HG03097 (cell line): Measurements from ENCODE around the gene FADS2.

Experiments used
- ATAC-seq: cut with Tn5 transposase; IDR thresholded peaks from one replicate; pipeline ENCODE4 v1.9.1; 2021; ENCODE audit not compliant: unreplicated experiment, low FRiP score

FADS2 gene

GRCh38 chr11:61900251-61900650 lies 72.2 kb downstream of the FADS2 start:
- no peak for ATAC-seq

DNA sequence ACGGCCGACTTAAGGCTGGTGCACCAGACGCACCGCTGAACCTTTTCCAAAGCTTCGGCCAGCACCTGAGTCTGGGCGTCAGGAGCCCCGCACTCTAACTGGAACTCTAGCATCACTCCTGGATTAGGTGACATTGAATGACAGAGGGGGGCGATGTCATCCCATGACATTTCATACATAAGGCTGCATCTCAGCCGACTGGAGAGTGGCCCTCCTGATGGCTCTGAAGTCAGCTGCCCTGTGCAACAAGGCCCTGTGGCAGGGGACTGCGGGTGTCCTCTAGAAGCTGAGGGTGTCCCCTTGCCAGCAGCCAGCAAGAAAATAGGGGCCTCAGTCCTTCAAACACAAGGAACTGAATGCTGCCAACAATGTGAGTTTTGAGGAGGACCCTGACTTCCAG lies 73.3 kb downstream of the FADS2 start:
- no peak for ATAC-seq

DNA sequence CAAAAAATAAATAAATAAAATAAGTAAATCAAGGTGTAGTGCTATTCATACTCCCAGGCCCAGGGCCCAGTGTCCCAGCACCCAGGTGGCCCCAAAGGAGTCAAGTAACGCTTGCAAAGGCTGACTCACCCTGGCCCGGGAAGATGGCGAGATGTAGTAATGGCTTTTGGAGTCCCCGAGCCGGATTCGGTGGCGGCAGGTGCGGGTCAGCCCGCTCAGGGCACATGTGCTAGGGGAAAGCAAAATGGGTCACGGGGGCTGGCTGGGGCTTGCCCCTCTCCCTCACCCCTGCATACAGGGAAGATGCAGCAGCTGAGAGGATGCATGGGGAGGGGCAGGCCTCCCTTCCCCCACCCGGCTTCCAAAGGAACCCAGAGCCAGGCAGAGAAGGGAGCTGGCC lies 74.2 kb downstream of the FADS2 start:
- no peak for ATAC-seq

- ATAC-seq: no peak
Observed at GRCh38 chr11:61903845-61904244, 75.7 kb downstream of the FADS2 start.

DNA sequence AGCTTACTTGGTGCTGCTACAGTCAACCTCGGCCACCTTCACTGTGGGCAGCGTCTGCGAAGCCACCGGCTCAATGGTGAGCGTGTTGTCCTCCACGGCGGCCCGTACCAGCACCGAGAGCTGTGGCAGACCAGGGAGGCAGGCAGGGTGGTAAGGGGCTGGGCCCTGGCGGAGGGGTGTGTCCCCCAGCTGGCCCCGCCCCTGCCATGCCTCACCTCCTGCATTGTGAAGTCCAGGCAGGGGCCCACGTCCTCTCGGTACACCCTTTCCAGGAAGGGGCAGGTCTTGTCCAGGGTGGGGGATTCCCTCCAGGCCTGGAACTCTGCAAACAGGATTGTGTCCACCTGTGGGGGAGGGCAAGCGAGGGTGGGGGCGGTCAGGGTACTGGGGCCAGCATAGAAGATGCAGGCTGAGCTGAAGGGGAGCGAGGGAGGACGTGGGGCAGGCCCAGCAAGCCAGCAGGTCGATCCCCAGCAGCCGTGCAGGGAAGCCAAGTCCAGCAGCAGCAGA lies 76.5 kb downstream of the FADS2 start:
- ATAC-seq: no peak

DNA sequence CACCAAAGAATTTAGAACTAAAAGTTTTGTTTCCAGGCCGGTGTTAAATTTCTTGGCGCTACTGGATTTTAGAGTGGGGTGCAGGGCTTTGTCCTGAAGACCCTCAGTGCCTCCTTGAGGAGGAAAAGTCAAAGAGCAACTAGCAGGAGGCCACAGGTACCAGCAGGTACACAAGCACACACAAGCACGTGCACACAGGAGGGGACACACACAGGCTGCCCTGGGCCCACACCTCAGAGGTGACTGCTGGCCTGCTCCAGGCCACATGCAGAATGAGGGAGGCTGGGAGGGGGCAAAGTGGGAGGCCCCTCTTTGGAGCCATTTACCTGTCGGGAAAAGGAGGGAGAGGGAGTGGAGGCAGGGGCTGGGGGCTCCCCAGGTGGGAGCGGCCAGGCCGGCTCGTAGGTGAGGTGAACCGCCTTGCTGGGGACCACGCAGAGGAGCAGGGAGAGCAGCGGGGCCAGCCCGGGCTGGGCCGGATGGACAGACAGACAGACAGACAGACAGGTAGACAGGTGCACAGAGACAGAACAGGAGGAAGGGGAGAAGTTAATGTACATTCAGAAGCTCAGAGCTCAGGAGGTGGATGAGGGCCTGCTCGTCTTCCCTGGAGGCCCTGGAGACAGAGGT lies 77.1 kb downstream of the FADS2 start:
- no peak for ATAC-seq

DNA sequence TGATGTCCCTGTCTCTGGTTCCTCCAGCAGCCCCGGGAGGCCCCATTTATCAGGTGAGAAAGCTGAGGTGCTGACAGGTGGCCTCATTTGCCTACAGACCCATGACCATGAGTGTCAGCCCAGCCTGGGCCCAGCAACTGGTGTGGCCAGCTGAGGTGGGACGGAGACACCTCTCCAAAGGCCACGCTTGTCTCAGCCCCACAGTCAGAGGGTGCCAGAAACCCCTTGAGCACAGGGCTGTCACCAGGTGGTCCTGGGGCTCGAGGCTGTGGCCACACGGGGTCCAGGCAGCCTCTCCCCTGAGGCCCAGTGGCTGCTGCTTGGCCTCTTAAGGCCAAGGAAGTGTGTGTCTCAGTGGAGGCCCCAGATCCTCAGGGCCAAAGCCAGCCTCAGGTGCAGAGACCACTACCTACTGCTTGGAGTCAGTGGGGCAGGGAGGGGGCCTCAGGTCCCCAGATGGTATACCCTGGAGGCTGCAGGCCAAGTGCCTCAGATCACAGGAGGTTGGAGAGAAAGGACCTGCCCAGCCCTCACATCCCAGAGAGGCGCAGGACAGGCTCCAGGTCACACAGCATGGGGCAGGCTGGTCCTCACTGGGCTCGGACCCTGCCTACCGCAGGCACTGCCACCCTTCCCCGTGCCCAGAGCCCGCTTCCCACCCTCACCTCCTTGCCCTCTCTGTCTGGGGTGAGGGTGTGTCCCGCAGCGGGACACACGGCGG lies 77.9 kb downstream of the FADS2 start:
- no peak for ATAC-seq

GRCh38 chr11:61906522-61906909 lies 78.4 kb downstream of the FADS2 start:
- ATAC-seq: no peak

GRCh38 chr11:61907282-61907681 lies 79.2 kb downstream of the FADS2 start:
- ATAC-seq: no peak

GRCh38 chr11:61907871-61908729 lies 80.0 kb downstream of the FADS2 start:
- ATAC-seq: no peak

DNA sequence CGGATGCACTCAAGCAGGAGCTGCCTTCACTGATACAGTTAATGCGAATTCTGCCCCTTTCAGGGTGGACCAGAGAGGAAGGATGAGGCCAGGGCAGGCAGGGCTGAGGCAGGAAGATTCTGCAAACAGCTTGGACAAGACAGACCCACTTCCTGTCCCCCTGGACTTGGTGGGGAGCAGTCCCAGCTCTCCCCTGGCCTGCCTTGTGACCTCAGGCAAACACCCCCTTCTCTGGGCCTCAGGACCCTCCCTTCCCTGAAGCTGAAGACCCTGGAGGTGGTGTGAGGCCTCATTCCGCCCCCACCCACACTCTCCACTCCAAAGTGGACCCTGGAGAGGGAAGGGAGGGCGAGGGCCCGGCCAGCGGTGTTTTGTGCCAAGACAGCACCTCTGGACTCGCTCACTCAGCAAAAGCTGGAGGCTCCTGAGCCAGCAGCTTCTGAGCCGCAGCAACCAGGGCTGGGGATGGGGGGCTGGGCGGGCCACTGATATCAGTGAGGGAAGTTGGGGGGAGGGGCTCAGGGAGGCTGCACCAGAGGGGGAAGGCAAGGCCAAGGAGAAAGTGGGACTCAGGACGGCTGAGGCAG lies 80.7 kb downstream of the FADS2 start:
- no peak for ATAC-seq

GRCh38 chr11:61910187-61911127 lies 82.4 kb downstream of the FADS2 start:
- no peak for ATAC-seq

DNA sequence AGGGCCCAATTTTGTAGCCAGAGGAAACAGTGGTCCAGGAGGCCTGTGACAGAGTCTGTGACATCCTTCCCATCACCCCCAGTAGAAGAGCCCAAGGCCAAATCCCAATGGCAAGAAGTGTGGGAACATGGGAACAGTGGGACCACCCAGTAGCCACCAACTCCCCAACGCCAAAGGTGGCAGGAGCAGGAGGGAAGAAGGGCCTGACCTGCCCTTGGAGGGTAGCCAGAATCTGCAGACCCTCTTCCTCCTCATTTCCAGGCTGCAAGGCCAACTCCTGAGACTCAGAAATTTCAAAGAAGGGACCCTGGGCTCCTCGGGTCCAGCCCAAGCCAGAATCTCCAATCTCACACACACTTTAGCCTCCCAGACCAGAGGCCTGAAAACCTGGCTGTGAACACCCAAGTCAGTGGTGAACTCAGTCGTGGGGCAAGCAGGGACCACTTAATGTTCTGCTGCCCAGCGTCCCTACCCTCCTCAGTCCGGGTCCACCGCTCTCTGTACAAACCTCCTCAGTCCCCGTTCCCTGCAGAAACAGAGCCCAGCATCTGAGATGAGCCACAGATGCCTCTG lies 83.1 kb downstream of the FADS2 start:
- no peak for ATAC-seq

DNA sequence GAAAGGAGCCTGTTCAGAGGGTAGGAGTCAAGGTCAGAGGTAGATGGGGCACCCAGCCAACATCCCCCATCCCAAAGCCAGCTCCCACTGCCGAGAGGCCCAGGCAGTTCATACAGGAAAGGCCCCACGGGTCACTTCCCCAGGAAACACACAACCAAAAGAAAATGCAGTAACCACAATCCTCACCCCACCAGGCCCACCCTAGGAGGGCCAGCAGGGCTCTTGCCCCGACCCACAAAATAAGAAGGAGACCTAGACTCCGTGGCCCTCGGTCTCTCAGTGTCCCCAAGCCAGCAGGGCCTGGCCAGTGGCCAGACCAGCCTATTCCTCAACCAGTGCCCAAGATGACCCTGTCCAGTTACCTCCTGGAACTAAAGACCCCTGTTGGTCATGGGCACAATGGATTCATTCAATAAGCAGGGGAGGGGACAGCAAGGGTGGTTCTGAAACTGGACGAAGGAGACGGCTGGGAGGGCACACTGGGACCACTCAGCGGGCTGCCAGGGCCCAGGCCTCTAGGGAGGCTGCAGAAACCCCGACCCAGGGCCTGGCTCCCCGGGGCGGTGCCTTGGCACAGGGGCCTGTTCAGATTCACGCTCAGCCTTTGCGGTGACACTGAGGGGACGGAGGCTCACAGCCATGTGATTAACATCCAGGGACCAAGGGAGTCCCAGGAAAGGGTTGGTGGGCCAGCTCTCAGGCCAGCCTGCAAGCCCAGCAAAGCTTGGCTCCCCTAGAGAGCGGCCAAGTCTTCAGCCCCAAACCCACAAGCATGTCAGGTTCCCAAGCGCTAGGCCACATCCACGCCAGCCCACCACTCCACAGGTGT lies 83.8 kb downstream of the FADS2 start:
- ATAC-seq: no peak

DNA sequence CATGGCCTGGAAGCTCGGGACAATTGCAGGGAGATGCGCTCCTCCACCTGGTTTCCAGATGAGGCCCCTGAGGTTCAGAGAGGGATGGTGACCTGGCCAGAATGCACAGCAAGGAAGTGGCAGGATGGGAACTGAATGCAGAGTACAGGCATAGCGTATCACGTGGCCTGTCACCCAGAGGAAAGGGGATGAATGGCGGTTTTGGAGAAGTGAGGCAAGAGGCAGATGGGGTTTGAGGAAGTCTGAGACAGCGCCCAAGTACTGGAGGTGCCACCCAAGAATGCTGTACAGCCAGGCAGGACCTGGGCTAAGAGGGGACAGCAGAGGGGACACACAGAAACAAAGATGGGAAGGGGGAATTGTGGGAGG lies 84.4 kb downstream of the FADS2 start:
- no peak for ATAC-seq

DNA sequence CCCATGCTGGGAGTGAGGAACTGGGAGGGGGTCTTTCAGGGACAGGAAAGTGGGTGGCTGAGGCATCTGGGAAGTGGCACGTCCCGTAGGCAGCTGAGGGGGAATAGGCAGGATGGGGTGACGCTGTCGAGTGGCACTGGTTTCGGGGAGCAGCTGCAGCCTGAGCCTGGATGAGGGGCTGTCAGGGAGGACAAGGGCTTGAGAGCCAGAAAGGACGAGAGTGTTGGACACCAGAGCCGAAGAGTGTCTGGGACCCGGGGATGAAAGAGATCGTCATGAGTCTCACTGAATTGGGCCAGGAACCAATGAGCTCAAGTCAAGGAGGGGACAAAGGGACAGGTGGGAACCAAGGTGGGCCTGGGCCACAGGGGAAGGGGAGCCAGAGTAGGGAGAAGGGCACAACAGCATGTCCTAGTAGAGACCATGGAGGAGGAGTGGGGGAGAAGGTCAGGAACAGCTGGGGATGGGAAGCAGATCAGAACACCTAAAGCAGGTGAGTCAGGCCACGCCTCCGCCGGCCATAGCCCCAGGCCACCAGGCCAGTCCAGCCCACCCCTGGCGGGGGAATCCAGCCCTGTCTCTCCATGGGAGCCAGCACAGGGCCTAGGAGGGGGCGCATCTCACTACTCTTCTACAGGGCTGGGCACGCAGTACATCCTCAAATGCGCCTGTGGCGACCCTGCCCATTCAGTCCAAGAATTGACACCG lies 85.0 kb downstream of the FADS2 start:
- ATAC-seq: no peak

- no peak for ATAC-seq
Observed at GRCh38 chr11:61913699-61914395, 85.7 kb downstream of the FADS2 start.
